Measurements from ENCODE around the gene COLEC12.

- no peak for TF ChIP-seq TCF7L2 (IDR thresholded peaks at IDR 0.05; ENCODE audit: borderline replicate concordance, low read depth, low read length)
- no peak for TF ChIP-seq ZNF350 (tag by site-specific recombination; IDR thresholded peaks at IDR 0.05)
- TF ChIP-seq, protein P1, sequence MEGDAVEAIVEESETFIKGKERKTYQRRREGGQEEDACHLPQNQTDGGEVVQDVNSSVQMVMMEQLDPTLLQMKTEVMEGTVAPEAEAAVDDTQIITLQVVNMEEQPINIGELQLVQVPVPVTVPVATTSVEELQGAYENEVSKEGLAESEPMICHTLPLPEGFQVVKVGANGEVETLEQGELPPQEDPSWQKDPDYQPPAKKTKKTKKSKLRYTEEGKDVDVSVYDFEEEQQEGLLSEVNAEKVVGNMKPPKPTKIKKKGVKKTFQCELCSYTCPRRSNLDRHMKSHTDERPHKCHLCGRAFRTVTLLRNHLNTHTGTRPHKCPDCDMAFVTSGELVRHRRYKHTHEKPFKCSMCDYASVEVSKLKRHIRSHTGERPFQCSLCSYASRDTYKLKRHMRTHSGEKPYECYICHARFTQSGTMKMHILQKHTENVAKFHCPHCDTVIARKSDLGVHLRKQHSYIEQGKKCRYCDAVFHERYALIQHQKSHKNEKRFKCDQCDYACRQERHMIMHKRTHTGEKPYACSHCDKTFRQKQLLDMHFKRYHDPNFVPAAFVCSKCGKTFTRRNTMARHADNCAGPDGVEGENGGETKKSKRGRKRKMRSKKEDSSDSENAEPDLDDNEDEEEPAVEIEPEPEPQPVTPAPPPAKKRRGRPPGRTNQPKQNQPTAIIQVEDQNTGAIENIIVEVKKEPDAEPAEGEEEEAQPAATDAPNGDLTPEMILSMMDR (tag by site-specific recombination; IDR thresholded peaks at IDR 0.05): no peak
- TF ChIP-seq ZBTB8A (tag by site-specific recombination; IDR thresholded peaks at IDR 0.05): no peak
- TF ChIP-seq ZSCAN5A (tag by site-specific recombination; IDR thresholded peaks at IDR 0.05): no peak
Observed at GRCh38 chr18:506801-507200, 6.3 kb upstream of the COLEC12 start.

All from HEK293 (cell line).